Kidney epithelial cell (primary cell): Measurements from ENCODE around the gene ZPR1. TPM values are rescaled to one million over a fixed set of nuclear protein-coding genes. Genes with fewer than 3 reads are reported as not detected.

ENCODE experiments used
- DNase-seq: peaks from one replicate; pipeline ENCODE4 v3.0.0-alpha.2; 2010; ENCODE audit warnings: low read depth
- H3K27me3 ChIP-seq: 2 replicates; pipeline ENCODE4 v1.6.0; 2011; ENCODE audit warnings: low read length; ENCODE audit not compliant: control insufficient read depth, insufficient read depth
- H3K36me3 ChIP-seq: 2 replicates; pipeline ENCODE4 v1.5.1; 2011; ENCODE audit warnings: low read length; ENCODE audit not compliant: control insufficient read depth, insufficient read depth
- H3K4me3 ChIP-seq: 2 replicates; pipeline ENCODE4 v1.5.1; 2011; ENCODE audit warnings: low read depth, mild to moderate bottlenecking, control low read depth, low read length
- total RNA-seq: library from RNA; depleted of rRNA; stranded (reverse); fragments of >200 nt; gene quantifications from 2 replicates; pipeline ENCODE4 v1.2.3, GENCODE V29; 2015
- TF ChIP-seq, protein P1 (sequence below): IDR thresholded peaks from 2 replicates; pipeline ENCODE4 v1.5.1; 2011; ENCODE audit warnings: mild to moderate bottlenecking, moderate library complexity, low read length, control low read depth, inconsistent platforms; ENCODE audit not compliant: insufficient read depth, poor library complexity, severe bottlenecking

ZPR1 gene
- total RNA-seq, 1 donor from 2014 or later = 82.1 TPM

DNA sequence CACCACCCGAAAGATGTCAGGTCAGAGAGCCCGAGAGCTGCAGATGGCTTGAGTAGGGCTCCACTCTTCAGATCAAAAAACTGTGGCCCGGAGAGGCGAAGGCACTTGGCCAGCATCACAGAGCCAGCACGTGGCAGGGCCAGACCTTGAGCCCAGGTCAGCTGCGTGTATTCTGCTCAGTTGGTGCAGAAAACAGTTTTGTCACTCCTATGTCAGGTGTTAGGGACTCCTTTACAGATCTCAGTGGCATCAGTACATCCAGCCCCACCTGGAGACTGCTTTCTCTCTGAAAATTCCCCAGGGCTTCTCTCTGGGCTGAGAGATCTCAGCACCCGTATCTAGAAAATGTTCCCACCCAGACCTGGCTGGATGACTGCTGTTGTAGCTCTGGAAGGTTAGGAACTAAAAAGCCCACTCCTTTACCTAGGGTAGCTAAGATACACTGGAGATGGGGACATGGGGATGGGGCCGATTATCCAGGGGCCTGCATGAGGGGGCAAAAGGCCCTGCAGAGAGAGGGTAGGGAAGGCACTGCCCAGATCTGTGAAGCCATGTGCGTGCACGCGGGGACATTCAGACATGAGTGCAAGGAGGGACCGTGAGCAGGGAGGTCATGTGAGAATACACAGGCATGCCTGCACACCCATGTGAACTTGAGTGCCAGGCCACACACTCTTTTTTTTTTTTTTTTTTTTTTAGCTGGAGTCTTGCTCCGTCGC is 46.2 kb upstream of the ZPR1 start:
- no peaks in the 10 kb centered on the region for H3K27me3 ChIP-seq

DNA sequence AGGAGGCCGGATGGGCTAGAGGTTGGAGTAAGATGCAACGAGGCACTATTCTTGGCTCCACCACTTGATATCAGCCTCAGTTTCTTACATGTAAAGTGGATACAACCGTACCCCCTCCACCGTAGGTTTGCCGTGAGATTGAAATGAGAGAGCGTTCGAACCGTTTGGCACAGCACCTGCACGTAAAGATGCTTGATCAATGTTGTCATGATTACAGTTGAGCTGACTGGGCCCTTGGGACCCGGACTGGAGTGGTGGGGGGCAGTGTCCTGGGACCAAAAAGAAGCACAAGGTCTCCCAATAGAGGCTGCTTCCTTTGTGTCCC is 45.6 kb upstream of the ZPR1 start:
- Histone ChIP-seq H3K36me3 (no peaks in the 10 kb centered on the region), H3K27me3 (peaks cover 2% of the 10 kb centered on the region), H3K4me3 (no peak overlapping the region)
- no peak for DNase-seq
- TF ChIP-seq, protein P1, sequence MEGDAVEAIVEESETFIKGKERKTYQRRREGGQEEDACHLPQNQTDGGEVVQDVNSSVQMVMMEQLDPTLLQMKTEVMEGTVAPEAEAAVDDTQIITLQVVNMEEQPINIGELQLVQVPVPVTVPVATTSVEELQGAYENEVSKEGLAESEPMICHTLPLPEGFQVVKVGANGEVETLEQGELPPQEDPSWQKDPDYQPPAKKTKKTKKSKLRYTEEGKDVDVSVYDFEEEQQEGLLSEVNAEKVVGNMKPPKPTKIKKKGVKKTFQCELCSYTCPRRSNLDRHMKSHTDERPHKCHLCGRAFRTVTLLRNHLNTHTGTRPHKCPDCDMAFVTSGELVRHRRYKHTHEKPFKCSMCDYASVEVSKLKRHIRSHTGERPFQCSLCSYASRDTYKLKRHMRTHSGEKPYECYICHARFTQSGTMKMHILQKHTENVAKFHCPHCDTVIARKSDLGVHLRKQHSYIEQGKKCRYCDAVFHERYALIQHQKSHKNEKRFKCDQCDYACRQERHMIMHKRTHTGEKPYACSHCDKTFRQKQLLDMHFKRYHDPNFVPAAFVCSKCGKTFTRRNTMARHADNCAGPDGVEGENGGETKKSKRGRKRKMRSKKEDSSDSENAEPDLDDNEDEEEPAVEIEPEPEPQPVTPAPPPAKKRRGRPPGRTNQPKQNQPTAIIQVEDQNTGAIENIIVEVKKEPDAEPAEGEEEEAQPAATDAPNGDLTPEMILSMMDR = no peak

More for the DNA sequence above, 46.2 kb upstream of the ZPR1 start:
- H3K4me3 ChIP-seq = no peak overlapping the region
- TF ChIP-seq, protein P1 = no peak
- no peak for DNase-seq
- no peaks in the 10 kb centered on the region for H3K36me3 ChIP-seq

DNA sequence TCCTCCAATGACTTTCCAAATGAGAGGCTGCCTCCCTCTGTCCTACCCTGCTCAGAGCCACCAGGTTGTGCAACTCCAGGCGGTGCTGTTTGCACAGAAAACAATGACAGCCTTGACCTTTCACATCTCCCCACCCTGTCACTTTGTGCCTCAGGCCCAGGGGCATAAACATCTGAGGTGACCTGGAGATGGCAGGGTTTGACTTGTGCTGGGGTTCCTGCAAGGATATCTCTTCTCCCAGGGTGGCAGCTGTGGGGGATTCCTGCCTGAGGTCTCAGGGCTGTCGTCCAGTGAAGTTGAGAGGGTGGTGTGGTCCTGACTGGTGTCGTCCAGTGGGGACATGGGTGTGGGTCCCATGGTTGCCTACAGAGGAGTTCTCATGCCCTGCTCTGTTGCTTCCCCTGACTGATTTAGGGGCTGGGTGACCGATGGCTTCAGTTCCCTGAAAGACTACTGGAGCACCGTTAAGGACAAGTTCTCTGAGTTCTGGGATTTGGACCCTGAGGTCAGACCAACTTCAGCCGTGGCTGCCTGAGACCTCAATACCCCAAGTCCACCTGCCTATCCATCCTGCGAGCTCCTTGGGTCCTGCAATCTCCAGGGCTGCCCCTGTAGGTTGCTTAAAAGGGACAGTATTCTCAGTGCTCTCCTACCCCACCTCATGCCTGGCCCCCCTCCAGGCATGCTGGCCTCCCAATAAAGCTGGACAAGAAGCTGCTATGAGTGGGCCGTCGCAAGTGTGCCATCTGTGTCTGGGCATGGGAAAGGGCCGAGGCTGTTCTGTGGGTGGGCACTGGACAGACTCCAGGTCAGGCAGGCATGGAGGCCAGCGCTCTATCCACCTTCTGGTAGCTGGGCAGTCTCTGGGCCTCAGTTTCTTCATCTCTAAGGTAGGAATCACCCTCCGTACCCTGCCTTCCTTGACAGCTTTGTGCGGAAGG is 44.8 kb upstream of the ZPR1 start:
- Histone ChIP-seq H3K27me3 (peaks cover 2% of the 10 kb centered on the region), H3K36me3 (no peaks in the 10 kb centered on the region), H3K4me3 (no peak overlapping the region)
- no peak for DNase-seq
- TF ChIP-seq, protein P1 = no peak

DNA sequence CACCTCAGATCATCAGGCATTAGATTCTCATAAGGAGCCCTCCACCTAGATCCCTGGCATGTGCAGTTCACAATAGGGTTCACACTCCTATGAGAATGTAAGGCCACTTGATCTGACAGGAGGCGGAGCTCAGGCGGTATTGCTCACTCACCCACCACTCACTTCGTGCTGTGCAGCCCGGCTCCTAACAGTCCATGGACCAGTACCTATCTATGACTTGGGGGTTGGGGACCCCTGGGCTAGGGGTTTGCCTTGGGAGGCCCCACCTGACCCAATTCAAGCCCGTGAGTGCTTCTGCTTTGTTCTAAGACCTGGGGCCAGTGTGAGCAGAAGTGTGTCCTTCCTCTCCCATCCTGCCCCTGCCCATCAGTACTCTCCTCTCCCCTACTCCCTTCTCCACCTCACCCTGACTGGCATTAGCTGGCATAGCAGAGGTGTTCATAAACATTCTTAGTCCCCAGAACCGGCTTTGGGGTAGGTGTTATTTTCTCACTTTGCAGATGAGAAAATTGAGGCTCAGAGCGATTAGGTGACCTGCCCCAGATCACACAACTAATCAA is 44.0 kb upstream of the ZPR1 start:
- Histone ChIP-seq H3K4me3 (no peak overlapping the region), H3K27me3 (peaks cover 4% of the 10 kb centered on the region), H3K36me3 (no peaks in the 10 kb centered on the region)
- DNase-seq = no peak
- TF ChIP-seq, protein P1 = no peak

DNA sequence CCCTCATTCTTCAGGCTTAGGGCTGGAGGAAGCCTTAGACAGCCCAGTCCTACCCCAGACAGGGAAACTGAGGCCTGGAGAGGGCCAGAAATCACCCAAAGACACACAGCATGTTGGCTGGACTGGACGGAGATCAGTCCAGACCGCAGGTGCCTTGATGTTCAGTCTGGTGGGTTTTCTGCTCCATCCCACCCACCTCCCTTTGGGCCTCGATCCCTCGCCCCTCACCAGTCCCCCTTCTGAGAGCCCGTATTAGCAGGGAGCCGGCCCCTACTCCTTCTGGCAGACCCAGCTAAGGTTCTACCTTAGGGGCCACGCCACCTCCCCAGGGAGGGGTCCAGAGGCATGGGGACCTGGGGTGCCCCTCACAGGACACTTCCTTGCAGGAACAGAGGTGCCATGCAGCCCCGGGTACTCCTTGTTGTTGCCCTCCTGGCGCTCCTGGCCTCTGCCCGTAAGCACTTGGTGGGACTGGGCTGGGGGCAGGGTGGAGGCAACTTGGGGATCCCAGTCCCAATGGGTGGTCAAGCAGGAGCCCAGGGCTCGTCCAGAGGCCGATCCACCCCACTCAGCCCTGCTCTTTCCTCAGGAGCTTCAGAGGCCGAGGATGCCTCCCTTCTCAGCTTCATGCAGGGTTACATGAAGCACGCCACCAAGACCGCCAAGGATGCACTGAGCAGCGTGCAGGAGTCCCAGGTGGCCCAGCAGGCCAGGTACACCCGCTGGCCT is 42.5 kb upstream of the ZPR1 start:
- TF ChIP-seq, protein P1 = no peak

More for the DNA sequence above, 42.5 kb upstream of the ZPR1 start:
- Histone ChIP-seq H3K4me3 (no peak overlapping the region), H3K36me3 (no peaks in the 10 kb centered on the region), H3K27me3 (peaks cover 6% of the 10 kb centered on the region)
- DNase-seq = no peak
